Panc1 (cell line): ENCODE measurements around the gene SNED1.

Source experiments
- TCF7L2 ChIP-seq: IDR thresholded peaks from 2 replicates; pipeline ENCODE4 v1.6.1; 2011; ENCODE audit warnings: mild to moderate bottlenecking, low read depth, low read length, inconsistent platforms
- TF ChIP-seq, protein P1 (sequence below): fragments of 450-650 bp; IDR thresholded peaks from 2 replicates; pipeline ENCODE4 v1.5.1; 2017; ENCODE audit warnings: mild to moderate bottlenecking

DNA sequence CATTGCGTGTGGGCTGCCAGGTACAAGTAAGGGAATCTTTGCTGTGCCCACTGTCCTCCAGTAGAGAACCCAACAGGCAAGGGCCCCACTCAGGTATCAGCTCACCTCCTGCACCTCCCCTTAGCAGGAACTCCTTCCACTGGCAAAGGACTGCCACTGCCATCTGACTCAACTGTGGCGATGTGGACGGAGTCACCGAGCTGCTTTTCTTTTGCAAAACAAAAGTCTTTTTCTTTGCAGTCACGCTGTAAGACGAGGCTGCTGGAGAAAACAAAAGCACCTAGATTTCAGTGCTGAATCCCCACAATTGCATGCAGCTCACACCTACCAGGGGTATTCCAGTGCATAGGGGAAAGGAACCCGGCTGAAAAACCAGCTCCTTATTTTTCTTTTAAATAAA, 95.8 kb downstream of the SNED1 start:
- TF ChIP-seq, protein P1, sequence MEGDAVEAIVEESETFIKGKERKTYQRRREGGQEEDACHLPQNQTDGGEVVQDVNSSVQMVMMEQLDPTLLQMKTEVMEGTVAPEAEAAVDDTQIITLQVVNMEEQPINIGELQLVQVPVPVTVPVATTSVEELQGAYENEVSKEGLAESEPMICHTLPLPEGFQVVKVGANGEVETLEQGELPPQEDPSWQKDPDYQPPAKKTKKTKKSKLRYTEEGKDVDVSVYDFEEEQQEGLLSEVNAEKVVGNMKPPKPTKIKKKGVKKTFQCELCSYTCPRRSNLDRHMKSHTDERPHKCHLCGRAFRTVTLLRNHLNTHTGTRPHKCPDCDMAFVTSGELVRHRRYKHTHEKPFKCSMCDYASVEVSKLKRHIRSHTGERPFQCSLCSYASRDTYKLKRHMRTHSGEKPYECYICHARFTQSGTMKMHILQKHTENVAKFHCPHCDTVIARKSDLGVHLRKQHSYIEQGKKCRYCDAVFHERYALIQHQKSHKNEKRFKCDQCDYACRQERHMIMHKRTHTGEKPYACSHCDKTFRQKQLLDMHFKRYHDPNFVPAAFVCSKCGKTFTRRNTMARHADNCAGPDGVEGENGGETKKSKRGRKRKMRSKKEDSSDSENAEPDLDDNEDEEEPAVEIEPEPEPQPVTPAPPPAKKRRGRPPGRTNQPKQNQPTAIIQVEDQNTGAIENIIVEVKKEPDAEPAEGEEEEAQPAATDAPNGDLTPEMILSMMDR: no peak
- no peak for TF ChIP-seq TCF7L2
